HT-29 (cell line): ENCODE measurements around the gene ITSN1. TPM values are rescaled to one million over a fixed set of nuclear protein-coding genes. Genes with fewer than 3 reads are reported as not detected.

Experiments used
- DNase-seq: peaks from one replicate; pipeline ENCODE4 v3.0.0-alpha.2; 2015; ENCODE audit warnings: low spot score
- total RNA-seq: library from RNA; depleted of rRNA; stranded (reverse); fragments of >200 nt; shearing (Covaris generic); gene quantifications from 2 replicates; pipeline ENCODE4 v1.2.3, GENCODE V29; 2014

The ITSN1 gene
- total RNA-seq, 1 experiment from 2014 or later, result 19.6 TPM

DNA sequence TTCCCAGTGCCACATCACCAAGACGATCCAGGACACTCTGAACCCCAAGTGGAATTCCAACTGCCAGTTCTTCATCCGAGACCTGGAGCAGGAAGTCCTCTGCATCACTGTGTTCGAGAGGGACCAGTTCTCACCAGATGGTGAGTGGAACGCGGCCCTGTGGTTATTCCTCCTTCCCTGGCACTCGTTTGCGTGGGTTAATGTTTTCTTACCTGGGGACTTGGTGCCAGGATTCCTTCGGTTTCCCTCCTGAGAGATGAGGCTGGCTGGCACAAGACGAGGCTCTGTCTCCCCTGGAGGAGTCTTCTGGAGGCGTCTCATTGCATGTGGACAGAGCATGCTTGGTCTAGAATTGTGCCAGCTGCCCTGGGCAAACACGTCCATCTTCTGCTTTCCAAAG lies 244.0 kb downstream of the ITSN1 start:
- no peak for DNase-seq

DNA sequence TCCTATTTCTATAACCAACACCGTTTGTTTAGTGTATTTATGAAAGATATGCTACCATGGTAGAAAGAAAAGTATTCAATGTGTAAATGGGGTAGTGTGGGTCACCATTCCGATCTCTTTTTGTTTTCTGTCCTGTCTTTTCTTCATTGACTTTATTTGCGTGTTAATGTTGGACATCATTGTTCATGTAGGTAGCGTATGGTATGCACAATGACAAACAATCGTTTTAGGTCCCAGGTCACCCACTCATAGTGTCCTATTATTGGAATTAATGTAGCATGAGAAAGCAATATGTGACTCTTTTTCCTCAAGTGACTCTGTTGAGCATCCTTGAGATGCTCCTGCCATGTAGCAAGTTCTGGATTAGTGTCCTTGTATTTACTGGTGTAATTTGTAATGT lies 247.9 kb downstream of the ITSN1 start:
- no peak for DNase-seq

DNA sequence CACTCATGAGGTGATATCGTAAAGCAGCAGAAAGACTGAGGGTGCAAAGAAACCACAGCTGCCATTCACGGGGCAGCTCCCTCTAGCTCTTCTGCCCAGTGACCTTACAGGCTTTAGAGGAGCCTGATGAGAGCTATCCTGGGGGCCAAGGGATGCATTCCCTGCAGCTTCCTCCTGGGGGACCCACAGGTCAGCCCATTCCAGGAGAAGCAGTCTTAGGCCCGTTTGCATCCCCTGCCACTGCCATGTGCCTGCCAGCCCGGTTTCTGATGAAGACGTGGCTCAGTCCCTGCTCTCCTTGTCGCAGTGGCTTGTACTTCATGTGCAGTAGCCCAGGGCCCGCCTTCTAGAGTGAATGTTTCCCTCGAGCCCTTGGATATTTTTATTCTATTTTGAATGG lies 250.6 kb downstream of the ITSN1 start:
- peak; percentile 7 for DNase-seq

DNA sequence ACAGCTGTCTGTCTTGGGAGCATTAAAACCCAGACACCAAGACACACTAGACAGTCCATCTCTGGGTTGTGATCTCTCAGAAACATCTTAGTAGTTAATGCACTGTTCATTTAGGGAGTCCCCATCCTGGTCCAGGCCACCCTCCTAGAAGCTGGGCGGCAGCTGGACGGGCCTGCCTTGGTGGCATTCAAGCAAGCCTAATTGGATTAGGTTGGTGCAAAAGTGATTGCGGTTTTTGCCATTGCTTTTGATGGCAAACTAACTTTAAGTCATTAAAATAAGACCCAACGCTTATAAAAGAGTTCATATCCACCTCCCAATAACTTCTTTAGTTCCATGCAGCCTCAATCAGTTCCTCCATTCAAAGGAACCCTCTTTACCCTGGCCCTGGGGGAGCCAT lies 251.6 kb downstream of the ITSN1 start:
- DNase-seq, result no peak

- peak; percentile 52 for DNase-seq
Observed at GRCh38 chr21:33894736-33895288, 252.5 kb downstream of the ITSN1 start.

- DNase-seq, result no peak
Observed at GRCh38 chr21:33895356-33895755, 253.1 kb downstream of the ITSN1 start.

DNA sequence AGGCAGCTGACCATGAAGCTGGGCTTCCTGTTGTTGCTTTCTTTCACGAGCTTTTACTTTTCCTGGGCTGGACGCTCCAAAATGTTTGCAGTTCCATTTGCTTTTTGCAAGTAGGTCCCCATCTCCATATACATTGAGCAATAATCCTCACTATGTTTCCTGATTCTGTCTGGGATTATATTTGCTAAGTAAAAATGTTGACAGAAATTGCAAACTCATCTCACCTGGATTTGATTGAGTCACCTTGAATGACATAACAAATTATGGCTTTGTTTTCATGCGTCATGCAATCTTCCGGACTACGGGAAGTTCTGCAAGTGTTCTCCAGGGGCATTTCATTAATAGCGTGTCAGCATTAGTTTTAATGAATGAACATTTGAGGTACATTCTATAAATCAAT lies 254.4 kb downstream of the ITSN1 start:
- no peak for DNase-seq

DNA sequence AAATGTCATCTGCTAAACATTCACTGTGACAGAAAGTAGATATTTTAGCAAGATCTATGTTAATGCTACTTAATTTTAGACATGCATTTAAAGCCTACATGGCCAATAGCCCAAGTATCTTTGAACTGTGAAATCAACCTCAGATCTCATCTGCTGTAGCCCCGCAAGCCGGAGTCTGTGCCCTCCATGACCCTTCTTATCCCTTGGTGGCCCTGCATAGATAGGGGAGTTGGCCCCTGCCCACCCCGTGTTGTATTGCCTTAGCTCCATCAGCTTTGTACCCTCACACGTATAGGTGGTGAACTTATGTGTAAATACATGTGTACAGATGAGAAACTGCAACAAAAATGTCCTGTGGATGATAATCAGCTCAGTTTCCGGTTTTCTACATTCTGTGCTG lies 254.8 kb downstream of the ITSN1 start:
- no peak for DNase-seq

DNA sequence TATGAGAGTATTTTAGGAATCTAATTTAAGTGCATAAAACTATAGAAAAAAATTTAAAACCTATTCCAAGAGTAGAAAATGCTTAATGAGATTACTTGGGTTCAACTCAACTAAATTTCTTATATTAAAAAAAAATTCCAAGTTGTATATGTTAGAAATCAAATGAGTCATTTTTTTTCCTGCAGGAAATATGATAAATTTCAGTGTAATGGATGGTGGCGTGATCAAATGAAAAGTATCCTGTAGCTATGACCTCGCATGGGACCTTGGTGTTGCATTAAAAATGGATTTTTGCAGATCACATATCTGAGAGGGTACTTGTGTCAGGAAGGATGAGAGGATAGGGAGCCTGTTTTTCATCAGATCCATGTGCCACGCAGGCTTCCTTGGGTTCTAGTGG lies 255.4 kb downstream of the ITSN1 start:
- no peak for DNase-seq

- no peak for DNase-seq
Observed at GRCh38 chr21:33898586-33898985, 256.3 kb downstream of the ITSN1 start.

DNA sequence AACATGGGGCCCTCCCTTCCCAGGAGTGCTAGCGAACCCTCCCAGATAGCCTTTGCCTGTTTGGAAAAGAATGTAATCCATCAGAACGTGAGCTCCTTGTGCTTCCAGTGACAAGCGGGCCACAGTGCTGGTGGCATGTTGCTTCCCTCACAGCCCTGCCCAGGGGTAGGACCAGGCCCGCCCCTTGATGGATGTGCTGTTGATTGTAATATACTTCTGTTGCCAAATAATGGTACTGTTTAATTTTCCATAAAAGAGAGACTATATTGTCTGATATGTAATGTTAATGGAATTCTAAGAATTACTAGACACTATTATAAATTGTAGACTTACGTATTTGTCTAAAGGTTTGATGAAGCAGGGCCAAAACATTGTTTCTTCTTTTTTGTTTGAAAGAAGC lies 256.9 kb downstream of the ITSN1 start:
- DNase-seq, result no peak

GRCh38 chr21:33901412-33902288 lies 259.3 kb downstream of the ITSN1 start:
- peak; percentile 29 for DNase-seq

DNA sequence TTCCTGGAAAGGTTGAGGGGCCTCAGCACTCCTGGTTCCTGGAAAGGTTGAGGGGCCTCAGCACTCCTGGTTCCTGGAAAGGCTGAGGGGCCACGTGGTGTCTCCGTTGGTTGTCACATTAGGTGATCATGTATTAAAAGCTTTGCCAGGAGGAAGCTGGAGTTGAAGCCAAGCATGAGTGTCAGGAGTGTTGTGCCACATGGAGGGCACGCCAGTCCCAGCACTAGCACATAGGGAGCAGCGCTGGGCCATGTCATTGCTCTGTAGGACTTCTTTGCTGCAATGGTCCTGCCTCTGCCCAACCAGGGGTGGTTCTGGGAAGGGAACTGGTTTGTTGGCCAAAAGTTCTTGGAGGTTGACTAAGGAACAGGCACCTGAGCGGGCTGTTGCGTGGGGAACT lies 260.0 kb downstream of the ITSN1 start:
- DNase-seq, result no peak

- DNase-seq, result no peak
Observed at GRCh38 chr21:33904041-33904440, 261.7 kb downstream of the ITSN1 start.

DNA sequence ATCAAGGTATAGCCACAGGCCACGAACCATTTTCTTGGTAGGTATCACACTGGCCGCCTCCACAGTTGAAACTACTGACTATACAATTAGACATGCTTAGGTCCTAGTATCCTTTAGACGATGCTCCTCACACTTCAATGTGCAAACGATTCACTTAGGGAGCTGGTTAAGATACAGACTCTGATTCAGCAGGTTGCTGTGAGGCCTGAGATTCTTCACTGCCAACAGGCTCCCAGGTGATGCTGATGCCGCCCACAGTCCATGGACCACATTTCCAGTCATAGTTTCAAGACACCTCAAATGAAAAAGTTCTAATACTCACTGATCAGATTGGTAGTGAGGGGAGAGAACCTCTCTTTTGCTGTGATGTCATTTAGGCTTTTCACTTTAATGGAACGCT lies 266.5 kb downstream of the ITSN1 start:
- no peak for DNase-seq

GRCh38 chr21:33909756-33910155 lies 267.5 kb downstream of the ITSN1 start:
- no peak for DNase-seq

GRCh38 chr21:33914188-33914587 lies 271.9 kb downstream of the ITSN1 start:
- DNase-seq, result no peak

- peak; percentile 93 for DNase-seq
Observed at GRCh38 chr21:33915368-33916199, 273.3 kb downstream of the ITSN1 start, which contains the start of gene ATP5PO. Gene ATP5PO, minus strand, starts transcription at chr21:33915804. Its CDS starts 41 bp downstream, at chr21:33915763.

DNA sequence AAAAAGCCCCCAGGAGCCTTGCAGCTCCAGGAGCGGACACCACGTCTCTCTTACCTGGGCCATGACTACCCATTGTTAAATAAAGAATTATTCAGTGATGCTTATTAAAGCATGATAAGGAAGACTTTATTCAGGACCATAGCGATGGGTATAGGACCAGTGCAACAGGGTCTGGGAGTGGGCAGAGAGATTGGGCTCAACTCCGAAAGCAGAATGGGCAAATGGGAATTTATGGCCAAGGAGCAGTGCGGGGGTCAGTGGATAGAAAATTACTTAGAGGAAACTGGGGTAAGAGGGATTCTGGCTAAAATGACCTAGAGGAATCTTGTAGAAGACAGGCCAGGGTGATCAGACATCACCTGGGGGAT lies 273.9 kb downstream of the ITSN1 start:
- no peak for DNase-seq

GRCh38 chr21:33917421-33917820 lies 275.1 kb downstream of the ITSN1 start:
- DNase-seq, result no peak

GRCh38 chr21:33924079-33924765 lies 281.9 kb downstream of the ITSN1 start:
- DNase-seq, result peak; percentile 92

GRCh38 chr21:33924766-33925100 lies 282.4 kb downstream of the ITSN1 start:
- DNase-seq, result peak; percentile 19
